HG02759 (cell line): ENCODE measurements around the gene VAV1.

Experiments
- ATAC-seq: cut with Tn5 transposase; IDR thresholded peaks from one replicate; pipeline ENCODE4 v1.9.1; 2021; ENCODE audit warnings: mild to moderate bottlenecking, moderate library complexity; ENCODE audit not compliant: unreplicated experiment

Gene VAV1

GRCh38 chr19:6877766-6878165 is 105.3 kb downstream of the VAV1 start:
- no peak for ATAC-seq

DNA sequence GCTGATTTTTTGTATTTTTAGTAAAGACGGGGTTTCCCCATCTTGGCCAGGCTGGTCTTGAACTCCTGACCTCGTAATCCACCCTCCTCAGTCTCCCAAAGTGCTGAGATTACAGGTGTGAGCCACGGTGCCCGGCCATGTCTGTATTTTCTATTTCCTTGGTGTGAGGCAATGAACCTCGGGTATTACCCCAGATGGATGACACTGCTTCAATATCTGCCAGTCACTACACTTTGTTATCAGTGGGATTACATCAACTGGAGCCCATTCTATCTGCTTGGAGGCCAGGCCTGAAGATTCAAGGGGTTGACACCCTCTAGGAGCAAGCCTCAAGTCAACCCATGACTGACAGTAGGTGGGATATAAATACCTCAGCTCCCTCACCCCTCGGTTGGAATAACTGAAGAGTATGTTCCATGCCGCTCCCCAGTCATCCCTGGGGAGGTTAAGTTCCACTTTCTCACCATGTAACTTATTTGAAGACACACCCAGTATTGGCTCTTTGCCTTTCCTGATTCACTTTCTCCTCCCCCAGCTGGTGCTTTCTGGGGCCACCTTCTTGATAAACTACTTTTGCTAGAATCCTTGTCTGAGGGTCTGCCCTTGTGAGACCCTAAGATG is 113.9 kb downstream of the VAV1 start:
- ATAC-seq = no peak

- ATAC-seq = no peak
Observed at GRCh38 chr19:6887316-6887715, 114.8 kb downstream of the VAV1 start, which contains the start of gene ADGRE1. TSS of gene ADGRE1 (plus strand) at chr19:6887579. CDS start at chr19:6887609, 30 bp downstream.

DNA sequence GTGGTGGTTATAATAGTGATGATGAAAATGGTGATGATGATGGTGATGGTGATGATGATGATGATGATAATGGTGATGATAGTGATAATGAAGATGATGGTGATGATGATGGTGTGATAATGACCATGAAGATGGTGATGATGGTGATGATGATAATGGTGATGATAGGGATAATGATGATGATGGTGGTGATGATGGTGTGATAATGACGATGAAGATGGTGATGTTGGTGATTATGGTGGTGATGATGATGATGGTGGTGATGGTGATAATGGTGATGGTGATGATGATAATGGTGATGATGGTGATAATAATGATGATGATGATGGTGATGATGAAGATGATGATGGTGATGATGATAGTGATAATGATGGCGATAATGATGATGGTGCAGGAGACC is 116.5 kb downstream of the VAV1 start:
- no peak for ATAC-seq

DNA sequence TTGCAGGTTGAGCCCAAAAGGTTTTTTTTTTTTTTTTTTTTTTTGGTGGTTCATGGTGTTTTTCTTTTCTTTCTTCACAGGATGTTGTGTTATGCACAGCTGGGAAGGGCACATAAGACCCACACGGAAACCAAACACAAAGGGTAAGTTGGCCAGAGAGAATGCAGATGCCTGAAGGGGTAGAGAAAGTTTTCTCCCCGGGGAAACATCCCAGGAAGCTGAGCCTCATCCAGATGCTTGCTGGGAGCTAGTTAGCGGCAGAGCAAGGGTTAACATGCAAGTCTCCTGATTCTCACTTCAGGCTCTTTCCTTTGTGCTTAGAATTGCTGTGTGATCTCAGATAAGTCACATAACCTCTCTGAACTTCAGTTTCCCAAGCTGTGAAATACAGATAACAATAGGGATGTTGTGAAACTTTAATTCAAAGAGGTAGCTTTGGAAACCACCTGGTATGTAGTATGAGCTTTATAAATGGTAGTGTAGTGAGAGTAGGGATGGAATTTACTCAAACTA is 117.9 kb downstream of the VAV1 start:
- ATAC-seq = no peak

GRCh38 chr19:6890938-6891337 is 118.4 kb downstream of the VAV1 start:
- no peak for ATAC-seq

- no peak for ATAC-seq
Observed at GRCh38 chr19:6891761-6892385, 119.4 kb downstream of the VAV1 start.

GRCh38 chr19:6894313-6894712 is 121.8 kb downstream of the VAV1 start:
- ATAC-seq = no peak

DNA sequence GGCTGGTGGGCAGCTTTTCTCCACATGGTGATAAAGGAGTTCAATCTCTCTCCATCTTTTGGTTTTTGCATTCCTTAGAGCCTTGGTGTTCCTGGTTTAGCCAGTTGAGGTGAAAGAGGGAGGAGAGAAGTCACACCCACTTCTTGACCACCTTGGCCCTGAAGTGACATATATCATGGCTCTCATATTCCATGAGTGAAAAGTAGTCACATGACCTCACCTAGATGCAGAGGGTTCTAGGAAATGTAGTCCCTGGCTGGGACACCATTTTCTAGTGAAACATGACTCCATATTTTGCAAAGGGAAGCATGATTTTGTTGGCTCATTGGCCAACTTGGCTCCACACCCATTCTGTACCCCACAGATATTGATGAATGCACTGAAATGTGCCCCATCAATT is 130.9 kb downstream of the VAV1 start:
- no peak for ATAC-seq

GRCh38 chr19:6906559-6907060 is 134.1 kb downstream of the VAV1 start:
- ATAC-seq = no peak
